HG03095 (cell line): ENCODE data around the gene ISL2.
"Not testable (repeated sequence)": the region's sequence is repeated elsewhere in the genome, so short reads cannot be mapped to it uniquely, and the experiment has no call there.

Source experiments
- ATAC-seq: cut with Tn5 transposase; IDR thresholded peaks from one replicate; pipeline ENCODE4 v1.9.1; 2021; ENCODE audit warnings: moderate library complexity; ENCODE audit not compliant: unreplicated experiment

ISL2 gene

GRCh38 chr15:76336254-76337058 lies at the start of gene ISL2:
ISL2 (plus strand) TSS chr15:76336773; CDS start chr15:76336884, 111 bp downstream.
- ATAC-seq, result peak; percentile 42

- no peak for ATAC-seq
Observed at GRCh38 chr15:76289582-76289981, 47.0 kb upstream of the ISL2 start.

GRCh38 chr15:76293361-76293760 lies 43.2 kb upstream of the ISL2 start:
- ATAC-seq, result no peak

DNA sequence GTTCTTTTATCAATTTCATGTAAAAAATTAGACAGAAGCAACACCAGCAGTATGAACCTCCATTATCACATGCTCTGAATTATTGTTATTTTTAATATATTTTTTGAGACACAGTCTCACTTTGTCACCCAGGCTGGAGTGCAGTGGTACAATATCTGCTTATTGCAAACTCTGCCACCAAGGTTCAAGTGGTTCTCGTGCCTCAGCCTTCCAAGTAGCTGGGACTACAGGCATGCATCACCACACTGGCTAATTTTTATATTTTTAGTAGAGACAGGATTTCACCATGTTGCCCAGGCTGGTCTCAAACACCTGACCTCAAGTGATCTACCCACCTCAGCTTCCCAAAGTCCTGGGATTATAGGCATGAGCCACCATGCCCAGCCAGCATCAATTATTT lies 42.1 kb upstream of the ISL2 start:
- ATAC-seq, result not testable (repeated sequence)

DNA sequence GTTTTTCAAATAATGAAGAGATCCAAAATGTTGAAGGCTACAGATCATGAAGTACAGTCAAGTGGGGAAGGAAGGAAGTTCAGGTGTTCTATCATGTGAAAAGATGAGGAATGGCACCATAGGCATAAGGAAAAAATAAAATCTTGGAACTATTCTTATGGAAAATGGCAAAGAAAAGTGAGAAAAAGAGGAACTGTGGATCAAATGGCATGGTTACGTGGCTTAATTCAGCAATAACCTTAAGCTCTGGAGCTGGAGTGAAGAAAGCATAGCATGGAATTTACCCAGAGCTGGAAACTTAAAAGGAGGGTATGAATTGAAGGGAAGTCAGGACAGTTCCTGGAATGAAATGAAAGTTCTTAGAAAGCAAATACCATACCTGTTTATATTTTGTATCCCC lies 39.7 kb upstream of the ISL2 start:
- no peak for ATAC-seq

DNA sequence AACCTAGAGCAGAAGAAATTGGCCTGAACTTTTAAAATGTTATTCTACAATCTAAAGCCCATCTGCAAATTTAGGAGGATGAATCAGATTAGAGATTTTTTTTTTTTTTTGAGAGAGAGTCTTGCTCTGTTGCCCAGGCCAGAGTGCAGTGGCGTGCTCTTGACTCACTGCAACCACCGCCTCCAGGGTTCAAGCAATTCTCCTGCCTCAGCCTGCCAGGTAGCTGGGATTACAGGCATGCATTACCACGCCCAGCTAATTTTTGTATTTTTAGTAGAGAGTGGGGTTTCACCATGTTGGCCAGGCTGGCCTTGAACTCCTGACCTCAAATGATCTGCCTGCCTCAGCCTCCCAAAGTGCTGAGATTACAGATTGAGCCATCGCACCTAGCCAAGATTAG lies 38.6 kb upstream of the ISL2 start:
- ATAC-seq, result not testable (repeated sequence)

DNA sequence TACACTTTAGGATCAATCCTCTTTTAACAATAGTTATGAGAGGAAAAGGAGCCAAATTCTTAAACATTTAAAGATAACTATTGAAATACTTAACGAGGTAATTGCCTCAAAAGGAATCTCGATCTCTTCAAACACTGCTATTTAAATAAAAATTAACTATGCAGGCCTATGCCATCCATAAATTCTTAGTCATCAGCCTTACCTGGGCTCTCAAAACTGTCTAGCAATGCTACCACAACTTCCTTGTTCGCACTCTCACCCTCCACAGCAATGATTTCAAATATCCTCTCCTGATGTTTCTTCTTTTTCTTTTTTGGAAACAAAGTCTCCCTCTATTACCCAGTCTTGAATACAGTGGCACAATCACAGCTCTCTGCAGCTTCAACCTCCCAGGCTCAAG lies 37.6 kb upstream of the ISL2 start:
- ATAC-seq, result no peak

- no peak for ATAC-seq
Observed at GRCh38 chr15:76299786-76300185, 36.8 kb upstream of the ISL2 start.

GRCh38 chr15:76303909-76304308 lies 32.7 kb upstream of the ISL2 start:
- ATAC-seq, result no peak

GRCh38 chr15:76309601-76310330 lies 26.8 kb upstream of the ISL2 start:
- no peak for ATAC-seq

DNA sequence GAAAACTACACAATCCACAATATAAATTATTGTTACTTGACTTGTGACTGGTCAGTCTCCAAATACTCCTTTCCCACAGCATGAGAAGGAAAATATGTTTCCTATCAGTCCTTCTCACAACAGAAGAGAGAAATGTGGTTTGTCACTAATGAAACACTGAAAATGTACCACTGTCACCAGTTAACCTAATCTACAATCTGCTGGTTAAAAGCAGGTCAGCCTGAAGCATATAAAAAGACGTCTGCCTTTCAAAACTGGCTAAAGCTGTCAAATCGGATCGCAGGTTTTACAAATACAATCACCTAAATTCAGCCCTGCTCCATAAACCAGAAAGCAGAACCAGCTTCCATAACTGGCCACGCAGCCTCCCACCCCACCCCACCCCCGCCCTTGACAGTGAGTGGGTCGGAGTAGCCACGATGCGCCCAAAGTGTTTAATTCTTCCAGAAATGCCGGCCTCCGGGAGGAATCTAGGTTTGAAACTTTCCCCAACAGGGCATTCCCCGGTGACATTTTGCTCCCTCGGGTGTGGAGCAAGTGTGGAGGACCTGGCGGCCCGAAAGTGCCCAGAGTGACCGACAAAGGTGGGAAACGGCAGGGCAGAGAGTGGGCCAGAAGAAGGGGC lies 26.0 kb upstream of the ISL2 start:
- ATAC-seq, result no peak

- ATAC-seq, result peak; percentile 96
Observed at GRCh38 chr15:76311100-76311953, 25.2 kb upstream of the ISL2 start, which contains the start of gene ETFA. ETFA (minus strand) TSS chr15:76311469; CDS start chr15:76311388, 81 bp downstream.

DNA sequence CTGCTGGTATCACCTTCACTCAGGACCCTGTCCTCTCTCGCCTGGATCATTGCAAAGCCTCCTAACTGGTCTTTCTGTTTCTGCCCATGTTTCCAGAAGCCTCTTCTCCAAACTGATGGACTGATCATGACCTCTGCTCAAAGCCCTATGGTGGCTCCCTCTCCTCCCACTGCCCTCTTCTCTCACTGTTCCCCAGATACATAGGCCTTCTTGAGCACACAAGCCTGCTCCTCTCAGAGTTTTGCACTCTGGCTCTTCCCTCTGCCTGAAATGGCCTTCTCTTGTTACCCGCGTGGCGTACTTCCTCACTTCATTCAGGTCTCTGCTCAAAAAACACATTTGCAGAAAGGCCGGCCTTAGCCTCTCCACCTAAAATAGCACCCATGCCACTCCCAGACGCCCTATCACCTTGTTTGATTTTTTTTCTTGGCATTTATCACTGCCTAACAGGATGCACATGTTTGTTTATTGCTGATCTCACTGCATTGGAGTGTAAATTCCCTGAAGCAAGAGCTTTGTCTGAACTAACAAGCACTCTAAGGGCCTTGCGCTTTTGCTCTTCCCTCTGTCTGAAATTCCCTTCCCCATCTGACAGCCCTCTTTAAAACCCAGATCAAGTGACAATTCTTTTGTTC lies 23.9 kb upstream of the ISL2 start:
- no peak for ATAC-seq

DNA sequence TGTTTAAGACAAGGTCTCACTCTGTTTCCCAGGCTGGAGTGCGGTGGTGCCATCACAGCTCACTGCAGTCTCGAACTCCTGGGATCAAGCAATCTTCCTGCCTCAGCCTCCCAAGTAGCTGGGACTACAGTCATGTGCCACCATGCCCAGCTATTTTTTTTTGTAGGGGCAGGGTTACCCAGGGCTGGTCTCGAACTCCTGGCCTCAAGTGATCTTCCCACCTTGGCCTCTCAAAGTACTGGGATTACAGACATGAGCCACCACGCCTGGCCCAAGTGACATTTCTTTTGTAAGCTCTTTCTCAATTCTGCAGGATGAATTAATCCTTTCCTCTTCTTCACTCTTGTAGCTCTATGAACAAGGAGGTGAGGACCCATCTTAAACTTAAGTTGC lies 23.4 kb upstream of the ISL2 start:
- not testable (repeated sequence) for ATAC-seq

- ATAC-seq, result no peak
Observed at GRCh38 chr15:76313731-76314130, 22.8 kb upstream of the ISL2 start.

GRCh38 chr15:76320012-76320411 lies 16.6 kb upstream of the ISL2 start:
- no peak for ATAC-seq

DNA sequence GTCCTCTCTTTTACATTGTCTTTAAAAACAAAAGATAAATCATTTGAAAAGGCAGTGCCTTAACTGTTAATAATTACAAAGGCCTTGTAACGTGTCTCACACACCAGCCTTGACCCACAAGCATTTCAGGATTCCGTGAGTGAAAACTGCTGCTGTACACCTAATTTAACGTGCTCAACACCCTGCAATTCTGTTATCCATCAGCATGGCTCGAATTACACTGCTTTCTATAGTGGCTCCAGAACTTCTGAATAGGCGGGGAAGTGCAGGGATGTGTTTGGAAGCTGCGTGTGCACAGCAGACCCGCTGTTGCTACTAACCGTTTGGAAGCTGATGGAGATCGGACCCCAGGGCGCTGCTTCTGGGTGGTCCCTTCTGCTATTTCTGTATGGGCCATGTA lies 15.4 kb upstream of the ISL2 start:
- ATAC-seq, result no peak

DNA sequence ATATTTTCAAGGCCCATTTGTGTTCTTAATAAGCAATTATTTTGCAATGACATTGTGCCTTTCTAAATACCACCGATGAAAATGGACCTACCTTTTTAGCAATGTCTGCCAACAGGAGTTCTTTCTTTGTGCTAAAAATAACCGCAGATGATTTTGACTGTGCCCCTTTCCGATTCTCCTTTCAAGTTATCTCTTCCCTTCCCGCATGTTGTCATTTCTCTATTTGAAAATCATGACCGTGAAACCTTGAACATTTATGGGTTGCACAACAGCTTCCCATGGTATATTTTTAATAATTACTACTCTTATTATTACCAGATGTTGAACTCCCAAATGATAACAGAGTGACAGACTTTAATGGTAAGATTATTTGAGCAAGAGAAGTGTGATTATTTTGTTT lies 15.0 kb upstream of the ISL2 start:
- no peak for ATAC-seq

GRCh38 chr15:76324066-76324465 lies 12.5 kb upstream of the ISL2 start:
- no peak for ATAC-seq

- ATAC-seq, result no peak
Observed at GRCh38 chr15:76325704-76326103, 10.9 kb upstream of the ISL2 start.
